Smooth muscle cell (in vitro differentiated cells): Measurements from ENCODE around the gene UBALD1. TPM values are rescaled to one million over a fixed set of nuclear protein-coding genes. Genes with fewer than 3 reads are reported as not detected.

Experiments
- DNase-seq: peaks from one replicate; lab custom pipeline; 2025; ENCODE audit not compliant: unreplicated experiment; lab: John Stamatoyannopoulos, UW
- H2AFZ ChIP-seq: fragments of 200-600 bp; sonication (generic); 2 replicates; pipeline ENCODE4 v1.6.0; 2016; ENCODE audit warnings: antibody characterized with exemption, low read depth, mild to moderate bottlenecking
- H3F3A ChIP-seq: fragments of 200-600 bp; sonication (generic); 2 replicates; pipeline ENCODE4 v1.6.0; 2017; ENCODE audit warnings: antibody characterized with exemption, low read depth
- H3K27ac ChIP-seq: fragments of 200-600 bp; sonication (generic); 2 replicates; pipeline ENCODE4 v1.5.1; 2016; ENCODE audit warnings: low read depth, mild to moderate bottlenecking
- H3K27me3 ChIP-seq: fragments of 200-600 bp; sonication (generic); 2 replicates; pipeline ENCODE4 v1.6.1; 2016; ENCODE audit warnings: low read depth, mild to moderate bottlenecking
- H3K36me3 ChIP-seq: fragments of 200-600 bp; sonication (generic); 2 replicates; pipeline ENCODE4 v1.5.1; 2016; ENCODE audit warnings: low read depth
- H3K4me1 ChIP-seq: fragments of 200-600 bp; sonication (generic); 2 replicates; pipeline ENCODE4 v1.5.1; 2016; ENCODE audit warnings: low read depth
- H3K4me2 ChIP-seq: fragments of 200-600 bp; sonication (generic); 2 replicates; pipeline ENCODE4 v1.6.0; 2016; ENCODE audit warnings: mild to moderate bottlenecking
- H3K4me3 ChIP-seq: fragments of 200-600 bp; sonication (generic); 2 replicates; pipeline ENCODE4 v1.5.1; 2016; ENCODE audit warnings: mild to moderate bottlenecking
- H3K79me2 ChIP-seq: fragments of 200-600 bp; sonication (generic); 2 replicates; pipeline ENCODE4 v1.6.0; 2016; ENCODE audit warnings: low read depth, mild to moderate bottlenecking
- H3K9ac ChIP-seq: fragments of 200-600 bp; sonication (generic); 2 replicates; pipeline ENCODE4 v1.6.0; 2016; ENCODE audit warnings: low read depth
- H3K9me3 ChIP-seq: fragments of 200-600 bp; sonication (generic); replicated peaks from 2 replicates; pipeline ENCODE4 v1.5.1; 2016; ENCODE audit warnings: low read depth
- H4K20me1 ChIP-seq: fragments of 200-600 bp; sonication (generic); 2 replicates; pipeline ENCODE4 v1.6.0; 2016; ENCODE audit warnings: low read depth
- CTCF ChIP-seq: fragments of 200-600 bp; sonication (generic); IDR thresholded peaks from 2 replicates; pipeline ENCODE4 v1.5.1; 2017; ENCODE audit warnings: borderline replicate concordance, mild to moderate bottlenecking, antibody characterized with exemption; ENCODE audit not compliant: insufficient read depth, poor library complexity, severe bottlenecking
- WGBS: methylation state at CpG from one replicate; pipeline ENCODE4 v1.1.7; 2016; ENCODE audit warnings: low lambda C conversion rate; 5-methylcytosine and 5-hydroxymethylcytosine counted together
- polyA plus RNA-seq: library from polyadenylated mRNA; unstranded; fragments of >200 nt; fragmentation: Nextera tagmentation; extraction: Ambion mirVana; gene quantifications from 2 replicates; pipeline ENCODE4 v1.2.1, GENCODE V29; 2016
- total RNA-seq: library from RNA; depleted of rRNA; stranded (reverse); fragments of >200 nt; gene quantifications from 2 replicates; pipeline ENCODE4 v1.2.3, GENCODE V29; 2014

UBALD1 gene
- total and polyA plus RNA-seq, 2 experiments from 2014 or later: 3.6 to 13.6 TPM

- Histone ChIP-seq H3K79me2 (no peaks in the 10 kb centered on the region), H3K27me3 (no peaks in the 10 kb centered on the region), H3K9me3 (no peaks in the 10 kb centered on the region), H3K36me3 (no peaks in the 10 kb centered on the region), H3K4me1 (no peaks in the 10 kb centered on the region), H3K4me3 (no peak overlapping the region), H3K27ac (no peak overlapping the region), H3K9ac (no peak overlapping the region), H3F3A (no peaks in the 10 kb centered on the region), H2AFZ (no peak overlapping the region), H4K20me1 (peaks cover 75% of the 10 kb centered on the region), H3K4me2 (no peak overlapping the region)
- WGBS: 97% methylated on average over 24 of the region's 25 CpGs
- no peak for DNase-seq
- no peak for TF ChIP-seq CTCF
Observed at GRCh38 chr16:4656695-4657686, 42.3 kb upstream of the UBALD1 start.

GRCh38 chr16:4656221-4656620, 41.5 kb upstream of the UBALD1 start:
- Histone ChIP-seq H3K36me3 (no peaks in the 10 kb centered on the region), H3K79me2 (no peaks in the 10 kb centered on the region), H3K9ac (no peak overlapping the region), H2AFZ (no peak overlapping the region), H3K4me3 (no peak overlapping the region), H3K4me1 (no peaks in the 10 kb centered on the region), H3K27me3 (no peaks in the 10 kb centered on the region), H3F3A (no peaks in the 10 kb centered on the region), H4K20me1 (peaks cover 75% of the 10 kb centered on the region), H3K4me2 (no peak overlapping the region), H3K9me3 (no peaks in the 10 kb centered on the region), H3K27ac (no peak overlapping the region)
- TF ChIP-seq CTCF: no peak
- DNase-seq: no peak
- WGBS: 94% methylated on average over 12 of the region's 12 CpGs

GRCh38 chr16:4655801-4656200, 41.1 kb upstream of the UBALD1 start:
- H3F3A ChIP-seq: no peaks in the 10 kb centered on the region
- no peaks in the 10 kb centered on the region for H3K9me3 ChIP-seq
- H4K20me1 ChIP-seq: peaks cover 75% of the 10 kb centered on the region
- no peaks in the 10 kb centered on the region for H3K36me3 ChIP-seq
- no peaks in the 10 kb centered on the region for H3K27me3 ChIP-seq
- no peak overlapping the region for H3K4me2 ChIP-seq
- DNase-seq: no peak
- no peak overlapping the region for H3K27ac ChIP-seq
- 97% methylated on average over 6 of the region's 6 CpGs for WGBS
- no peaks in the 10 kb centered on the region for H3K4me1 ChIP-seq
- TF ChIP-seq CTCF: no peak
- H3K9ac ChIP-seq: no peak overlapping the region
- no peak overlapping the region for H3K4me3 ChIP-seq
- no peak overlapping the region for H2AFZ ChIP-seq
- no peaks in the 10 kb centered on the region for H3K79me2 ChIP-seq
